Measurements from ENCODE around the gene STK40. TPM values are rescaled to one million over a fixed set of nuclear protein-coding genes. Genes with fewer than 3 reads are reported as not detected.
A peak's percentile ranks its signal among the peaks of the same experiment; 100 is the strongest.

The STK40 gene
- total and polyA plus RNA-seq, 9 of the 15 experiments (the other 6 are each of a cell fraction or from before 2014, with no cell fraction given): 0.69 to 94.3 (median 39.1) TPM

DNA sequence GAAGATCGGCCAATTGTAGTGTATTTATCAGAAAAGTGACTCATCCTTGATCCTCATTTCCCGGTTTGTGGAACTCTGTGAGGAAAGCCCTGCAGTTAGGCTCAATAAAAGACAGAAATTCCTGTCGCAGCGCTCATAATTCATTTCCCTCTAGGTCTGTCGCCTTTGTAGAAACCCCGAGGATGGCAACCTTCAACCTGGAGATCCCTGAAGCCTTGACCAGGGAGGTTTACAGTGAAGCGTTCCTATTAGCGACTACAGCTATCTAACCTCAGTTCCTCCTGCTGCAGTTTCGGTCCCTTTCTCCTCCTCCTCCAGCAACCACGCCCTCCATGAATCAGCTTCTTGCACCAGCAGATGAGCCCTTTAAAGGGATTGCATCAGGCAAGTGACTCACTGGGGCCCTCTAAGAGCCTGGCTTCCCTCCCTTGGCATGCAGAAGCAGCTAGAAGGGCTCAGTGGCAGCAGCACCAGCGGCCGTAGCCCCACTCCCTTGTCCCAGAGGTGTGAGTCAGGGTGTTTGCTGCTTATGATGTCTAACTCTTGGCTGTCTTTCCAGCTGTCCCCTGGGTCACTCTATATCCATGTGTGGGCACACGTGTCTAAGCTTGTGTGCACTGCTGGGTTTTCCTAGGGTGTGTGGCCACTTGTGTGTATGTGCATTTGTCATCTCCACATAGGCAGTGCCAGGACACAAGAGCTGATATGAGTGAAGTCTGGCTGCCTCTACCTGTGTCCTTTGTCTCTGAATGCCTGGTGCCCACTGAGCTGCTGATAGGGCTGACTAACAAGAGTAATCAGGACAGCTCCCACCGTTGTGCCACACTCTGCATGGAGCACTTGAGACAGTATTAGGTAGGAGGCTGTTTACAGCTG is 779 bp upstream of the STK40 start (continued):
- TF ChIP-seq, protein P1, sequence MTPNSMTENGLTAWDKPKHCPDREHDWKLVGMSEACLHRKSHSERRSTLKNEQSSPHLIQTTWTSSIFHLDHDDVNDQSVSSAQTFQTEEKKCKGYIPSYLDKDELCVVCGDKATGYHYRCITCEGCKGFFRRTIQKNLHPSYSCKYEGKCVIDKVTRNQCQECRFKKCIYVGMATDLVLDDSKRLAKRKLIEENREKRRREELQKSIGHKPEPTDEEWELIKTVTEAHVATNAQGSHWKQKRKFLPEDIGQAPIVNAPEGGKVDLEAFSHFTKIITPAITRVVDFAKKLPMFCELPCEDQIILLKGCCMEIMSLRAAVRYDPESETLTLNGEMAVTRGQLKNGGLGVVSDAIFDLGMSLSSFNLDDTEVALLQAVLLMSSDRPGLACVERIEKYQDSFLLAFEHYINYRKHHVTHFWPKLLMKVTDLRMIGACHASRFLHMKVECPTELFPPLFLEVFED (CRISPR knock-in tag; conservative IDR thresholded peaks at IDR 0.05): peak; percentile 79
- TF ChIP-seq ETV5 (CRISPR knock-in tag; IDR thresholded peaks at IDR 0.05; ENCODE audit: low read depth) (peak; percentile 73; the same call in 1 of the 2 replicates), ZNF707 (CRISPR knock-in tag; conservative IDR thresholded peaks at IDR 0.05) (peak; percentile 68), ZNF644 (tag; IDR thresholded peaks at IDR 0.05; ENCODE audit: low read depth) (peak; percentile 95), POLR2G (IDR thresholded peaks at IDR 0.05; ENCODE audit: low read depth, low read length) (peak; percentile 86), DNMT1 (IDR thresholded peaks at IDR 0.05) (peak; percentile 18; the same call in 1 of the 2 replicates), ARHGAP35 (IDR thresholded peaks at IDR 0.05; ENCODE audit: partially characterized antibody) (no peak), MIER1 (IDR thresholded peaks at IDR 0.05; ENCODE audit: low read depth) (no peak), ZC3H11A (IDR thresholded peaks at IDR 0.05; ENCODE audit: low read depth, low read length) (no peak), NFATC3 (IDR thresholded peaks at IDR 0.05) (peak; percentile 84), RBM39 (optimal IDR thresholded peaks at IDR 0.05; ENCODE audit: low read depth, low read length) (no peak), NFXL1 (CRISPR knock-in tag; IDR thresholded peaks at IDR 0.05) (0 out of 2 replicates have a peak, but pooled peaks have one; percentile 48), ZFP36 (IDR thresholded peaks at IDR 0.05; ENCODE audit: low read depth, low read length, partially characterized antibody) (peak; percentile 37), NCOA1 (IDR thresholded peaks at IDR 0.05; ENCODE audit: low read depth) (peak; percentile 69; the same call in 1 of the 2 replicates)
- TF ChIP-seq, protein P2, sequence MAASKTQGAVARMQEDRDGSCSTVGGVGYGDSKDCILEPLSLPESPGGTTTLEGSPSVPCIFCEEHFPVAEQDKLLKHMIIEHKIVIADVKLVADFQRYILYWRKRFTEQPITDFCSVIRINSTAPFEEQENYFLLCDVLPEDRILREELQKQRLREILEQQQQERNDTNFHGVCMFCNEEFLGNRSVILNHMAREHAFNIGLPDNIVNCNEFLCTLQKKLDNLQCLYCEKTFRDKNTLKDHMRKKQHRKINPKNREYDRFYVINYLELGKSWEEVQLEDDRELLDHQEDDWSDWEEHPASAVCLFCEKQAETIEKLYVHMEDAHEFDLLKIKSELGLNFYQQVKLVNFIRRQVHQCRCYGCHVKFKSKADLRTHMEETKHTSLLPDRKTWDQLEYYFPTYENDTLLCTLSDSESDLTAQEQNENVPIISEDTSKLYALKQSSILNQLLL (CRISPR knock-in tag; IDR thresholded peaks at IDR 0.05; ENCODE audit: borderline replicate concordance): no peak
- TF ChIP-seq, protein P3, sequence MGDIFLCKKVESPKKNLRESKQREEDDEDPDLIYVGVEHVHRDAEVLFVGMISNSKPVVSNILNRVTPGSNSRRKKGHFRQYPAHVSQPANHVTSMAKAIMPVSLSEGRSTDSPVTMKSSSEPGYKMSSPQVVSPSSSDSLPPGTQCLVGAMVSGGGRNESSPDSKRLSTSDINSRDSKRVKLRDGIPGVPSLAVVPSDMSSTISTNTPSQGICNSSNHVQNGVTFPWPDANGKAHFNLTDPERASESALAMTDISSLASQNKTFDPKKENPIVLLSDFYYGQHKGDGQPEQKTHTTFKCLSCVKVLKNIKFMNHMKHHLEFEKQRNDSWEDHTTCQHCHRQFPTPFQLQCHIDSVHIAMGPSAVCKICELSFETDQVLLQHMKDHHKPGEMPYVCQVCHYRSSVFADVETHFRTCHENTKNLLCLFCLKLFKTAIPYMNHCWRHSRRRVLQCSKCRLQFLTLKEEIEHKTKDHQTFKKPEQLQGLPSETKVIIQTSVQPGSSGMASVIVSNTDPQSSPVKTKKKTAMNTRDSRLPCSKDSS (IDR thresholded peaks at IDR 0.05; ENCODE audit: low read depth, partially characterized antibody): no peak
- TF ChIP-seq, protein P4, sequence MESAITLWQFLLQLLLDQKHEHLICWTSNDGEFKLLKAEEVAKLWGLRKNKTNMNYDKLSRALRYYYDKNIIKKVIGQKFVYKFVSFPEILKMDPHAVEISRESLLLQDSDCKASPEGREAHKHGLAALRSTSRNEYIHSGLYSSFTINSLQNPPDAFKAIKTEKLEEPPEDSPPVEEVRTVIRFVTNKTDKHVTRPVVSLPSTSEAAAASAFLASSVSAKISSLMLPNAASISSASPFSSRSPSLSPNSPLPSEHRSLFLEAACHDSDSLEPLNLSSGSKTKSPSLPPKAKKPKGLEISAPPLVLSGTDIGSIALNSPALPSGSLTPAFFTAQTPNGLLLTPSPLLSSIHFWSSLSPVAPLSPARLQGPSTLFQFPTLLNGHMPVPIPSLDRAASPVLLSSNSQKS (CRISPR knock-in tag; IDR thresholded peaks at IDR 0.05): no peak
